Measurements from ENCODE around the gene CLSTN1. TPM values are rescaled to one million over a fixed set of nuclear protein-coding genes. Genes with fewer than 3 reads are reported as not detected.

CLSTN1 gene
- total and polyA plus RNA-seq, 12 donors: 37.1 to 79.8 (median 63.8) TPM

GRCh38 chr1:9863371-9863770, 39.6 kb upstream of the CLSTN1 start:
- no peak overlapping the region for H3K27ac ChIP-seq
- intact Hi-C loops (cut with DNase I): loop anchor here in 7 of 10 donors (5.0 to 10.0 kb wide), 3 partner anchors 81 to 231 kb away; no protein-coding TSS in a partner anchor
- peaks cover 0 to 59% (median 0%) of the 10 kb centered on the region in 9 donors for H3K36me3 ChIP-seq
- DNase-seq (no peak), ATAC-seq (no peak)
- H3K9me3 ChIP-seq: no peaks in the 10 kb centered on the region
- H3K4me3 ChIP-seq: no peak overlapping the region
- H3K27me3 ChIP-seq: no peaks in the 10 kb centered on the region
- peaks cover 0 to 39% (median 21%) of the 10 kb centered on the region in 9 donors for H3K4me1 ChIP-seq
- TF ChIP-seq CTCF (IDR thresholded peaks at IDR 0.05): no peak
- 86% methylated on average over 10 of the region's 10 CpGs for WGBS, 2 donors

- WGBS, 2 donors: 74 to 79% methylated on average over 8 of the region's 8 CpGs
- no peaks in the 10 kb centered on the region for H3K9me3 ChIP-seq
- ATAC-seq (no peak), DNase-seq (no peak)
- no peak overlapping the region for H3K4me3 ChIP-seq
- H3K27ac ChIP-seq: no peak overlapping the region
- intact Hi-C loops (cut with DNase I): loop anchor here in 7 of 10 donors (5.0 to 10.0 kb wide), 3 partner anchors 79 to 229 kb away; no protein-coding TSS in a partner anchor
- TF ChIP-seq CTCF (IDR thresholded peaks at IDR 0.05): no peak
- H3K36me3 ChIP-seq: peaks cover 0 to 64% (median 0%) of the 10 kb centered on the region in 9 donors
- H3K4me1 ChIP-seq: peaks cover 0 to 28% (median 15%) of the 10 kb centered on the region in 9 donors
- no peaks in the 10 kb centered on the region for H3K27me3 ChIP-seq
These were observed 37.6 kb upstream of the CLSTN1 start for GRCh38 chr1:9861360-9861759.

DNA sequence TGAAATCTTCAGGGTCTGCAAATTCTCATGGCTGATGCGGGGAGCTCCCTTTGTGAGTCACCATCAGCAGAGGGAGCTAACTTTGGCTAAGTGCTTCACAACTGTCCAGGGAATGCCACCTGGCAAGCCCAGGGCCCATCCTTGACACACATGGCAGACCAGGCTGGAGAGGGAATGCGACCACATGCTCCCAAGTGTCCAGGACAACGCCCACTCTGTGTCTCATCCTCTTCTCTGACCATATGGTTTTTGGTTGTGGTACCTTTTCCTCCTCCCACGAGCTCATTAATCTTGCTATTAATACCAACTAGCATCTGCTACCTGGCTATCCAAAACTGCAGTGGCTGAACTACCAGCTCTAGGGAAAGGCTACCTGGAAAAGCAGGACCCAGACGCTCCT, 37.1 kb upstream of the CLSTN1 start:
- no peak for TF ChIP-seq CTCF (IDR thresholded peaks at IDR 0.05)
- Histone ChIP-seq H3K4me1 (peaks cover 0 to 23% (median 14%) of the 10 kb centered on the region in 9 donors), H3K4me3 (no peak overlapping the region), H3K9me3 (no peaks in the 10 kb centered on the region), H3K27ac (no peak overlapping the region), H3K36me3 (peaks cover 0 to 63% (median 0%) of the 10 kb centered on the region in 9 donors), H3K27me3 (no peaks in the 10 kb centered on the region)
- whole genome bisulfite sequencing, 2 donors: 82 to 87% methylated on average over 5 of the region's 5 CpGs
- intact Hi-C loops (cut with DNase I): loop anchor here in 7 of 10 donors (5.0 to 10.0 kb wide), 3 partner anchors 79 to 229 kb away; no protein-coding TSS in a partner anchor
- no peak for DNase-seq
- ATAC-seq: no peak

- H3K9me3 ChIP-seq: peaks cover 0 to under 1% (median 0%) of the 10 kb centered on the region in 11 donors
- TF ChIP-seq CTCF (IDR thresholded peaks at IDR 0.05): no peak
- no peak overlapping the region for H3K4me3 ChIP-seq
- no peaks in the 10 kb centered on the region for H3K27me3 ChIP-seq
- H3K4me1 ChIP-seq: peaks cover 0 to 22% (median 9%) of the 10 kb centered on the region in 9 donors
- H3K27ac ChIP-seq: peak overlapping the region in 3 of 10 donors; percentile 28 to 31 (median 31)
- ATAC-seq (peak in 4 of 8 donors; percentile 18 to 46 (median 40)), DNase-seq (no peak)
- intact Hi-C loops (cut with DNase I): loop anchor here in 8 of 10 donors (5.0 to 10.0 kb wide), 4 partner anchors 77 to 227 kb away; no protein-coding TSS in a partner anchor
- 60 to 62% methylated on average over 5 of the region's 5 CpGs for WGBS, 2 donors
- H3K36me3 ChIP-seq: peaks cover 0 to 69% (median 0%) of the 10 kb centered on the region in 9 donors
These were observed 35.7 kb upstream of the CLSTN1 start for GRCh38 chr1:9859281-9860014.

Measured in heart right ventricle (tissue), 16 donors.